Measurements from ENCODE around the gene MPRIP. TPM values are rescaled to one million over a fixed set of nuclear protein-coding genes. Genes with fewer than 3 reads are reported as not detected.

MPRIP gene
- total RNA-seq, 2 donors from 2014 or later, result 147 to 269 TPM

- 84 to 89% methylated on average over 13 of the region's 13 CpGs for WGBS, 2 donors
- DNase-seq (peak in 1 of 4 donors; percentile 2), ATAC-seq (no peak)
- Histone ChIP-seq H3K9me3 (no peaks in the 10 kb centered on the region), H3K27me3 (no peaks in the 10 kb centered on the region), H3K36me3 (replicated peaks in 1 of 2; ENCODE audit: insufficient read depth in 1 of 2, low read depth in 2 of 2) (peaks cover 0 to 5% of the 10 kb centered on the region in 2 donors), H3K4me1 (peaks cover 34% of the 10 kb centered on the region), H3K27ac (no peak overlapping the region), H3K4me3 (no peak overlapping the region)
- intact Hi-C loops (cut with DNase I), result no loop called here
- no peak for TF ChIP-seq CTCF (IDR thresholded peaks at IDR 0.05)
- no peak for TF ChIP-seq POLR2A (IDR thresholded peaks at IDR 0.05)
These were observed 39.2 kb downstream of the MPRIP start for GRCh38 chr17:17081304-17081940.

- H3K9me3 ChIP-seq, result no peaks in the 10 kb centered on the region
- TF ChIP-seq POLR2A (IDR thresholded peaks at IDR 0.05) (no peak), CTCF (IDR thresholded peaks at IDR 0.05) (no peak)
- H3K36me3 ChIP-seq (replicated peaks in 1 of 2; ENCODE audit: insufficient read depth in 1 of 2, low read depth in 2 of 2), result peaks cover 0 to 5% of the 10 kb centered on the region in 2 donors
- intact Hi-C loops (cut with DNase I), result no loop called here
- WGBS, 2 donors, result 87 to 100% methylated on average over 3 to 4 of the region's 4 CpGs
- H3K4me1 ChIP-seq, result peaks cover 37% of the 10 kb centered on the region
- H3K4me3 ChIP-seq, result no peak overlapping the region
- peak in 1 of 4 donors; percentile 0 for DNase-seq
- no peaks in the 10 kb centered on the region for H3K27me3 ChIP-seq
- ATAC-seq, result no peak
- H3K27ac ChIP-seq, result no peak overlapping the region
These were observed 40.6 kb downstream of the MPRIP start for GRCh38 chr17:17082878-17083277.

DNA sequence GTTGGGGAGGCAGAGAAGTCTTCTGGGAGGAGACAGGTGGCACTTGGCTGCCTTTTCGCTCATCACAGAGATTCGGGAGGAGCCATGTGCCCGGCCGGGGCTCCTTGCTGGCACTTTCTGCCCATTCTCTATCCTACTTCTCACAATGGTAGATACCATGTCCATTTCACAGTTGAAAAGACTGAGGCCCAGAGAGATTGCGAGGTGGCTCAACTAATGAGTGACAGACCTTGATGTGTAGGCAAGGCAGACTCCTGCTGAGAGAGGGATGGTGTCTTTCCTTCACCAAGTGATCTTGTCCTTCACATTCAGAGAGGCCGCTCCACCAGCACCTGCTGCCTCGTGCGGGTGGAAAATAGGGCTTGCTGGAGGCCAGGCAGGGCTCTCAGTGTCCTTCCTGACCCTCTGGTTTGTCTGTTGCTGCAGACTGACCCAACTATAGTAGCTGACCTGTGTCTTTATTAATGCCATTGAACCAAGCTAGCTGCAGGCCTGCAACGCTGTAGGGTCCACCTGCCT, 42.1 kb downstream of the MPRIP start:
- Histone ChIP-seq H3K4me1 (peaks cover 25% of the 10 kb centered on the region), H3K4me3 (no peak overlapping the region), H3K9me3 (no peaks in the 10 kb centered on the region), H3K27me3 (no peaks in the 10 kb centered on the region), H3K27ac (no peak overlapping the region), H3K36me3 (replicated peaks in 1 of 2; ENCODE audit: insufficient read depth in 1 of 2, low read depth in 2 of 2) (peaks cover 0 to 5% of the 10 kb centered on the region in 2 donors)
- TF ChIP-seq CTCF (IDR thresholded peaks at IDR 0.05) (no peak), POLR2A (IDR thresholded peaks at IDR 0.05) (no peak)
- 92 to 93% methylated on average over 8 to 9 of the region's 9 CpGs for WGBS, 2 donors
- DNase-seq (peak in 1 of 4 donors; percentile 0), ATAC-seq (no peak)
- intact Hi-C loops (cut with DNase I), result no loop called here

- no peak for ATAC-seq
These were observed 42.7 kb downstream of the MPRIP start for GRCh38 chr17:17084941-17085340.

More at GRCh38 chr17:17084941-17085340, 42.7 kb downstream of the MPRIP start:
- H3K27ac ChIP-seq, result no peak overlapping the region
- H3K36me3 ChIP-seq (replicated peaks in 1 of 2; ENCODE audit: insufficient read depth in 1 of 2, low read depth in 2 of 2), result peaks cover 0 to 5% of the 10 kb centered on the region in 2 donors
- TF ChIP-seq POLR2A (IDR thresholded peaks at IDR 0.05), result no peak
- no peak for TF ChIP-seq CTCF (IDR thresholded peaks at IDR 0.05)
- H3K9me3 ChIP-seq, result no peaks in the 10 kb centered on the region
- H3K4me1 ChIP-seq, result peaks cover 24% of the 10 kb centered on the region
- intact Hi-C loops (cut with DNase I), result no loop called here
- no peak for DNase-seq
- WGBS, 2 donors, result 91 to 95% methylated on average over 5 to 6 of the region's 6 CpGs
- no peak overlapping the region for H3K4me3 ChIP-seq
- H3K27me3 ChIP-seq, result no peaks in the 10 kb centered on the region

Measured in body of pancreas (tissue), 4 donors.